Duodenal mucosa (tissue), 2 donors: ENCODE results near the gene ANXA11.
"Not testable (repeated sequence)": the region's sequence is repeated elsewhere in the genome, so short reads cannot be mapped to it uniquely, and the experiment has no call there.

ENCODE experiments used
- H3K27ac ChIP-seq: one replicate; pipeline ENCODE4 v1.7.0; 2013; ENCODE audit warnings: low read depth, low read length
- H3K27me3 ChIP-seq, 2 donors: one replicate each; pipeline ENCODE4 v1.7.0; 2013; ENCODE audit warnings: low read length in 2 of 2, control low read depth in 1 of 2; ENCODE audit not compliant: insufficient read depth in 2 of 2, control insufficient read depth in 1 of 2
- H3K36me3 ChIP-seq, 2 donors: one replicate each; pipeline ENCODE4 v1.7.0; 2013; ENCODE audit warnings: low read length in 2 of 2, control low read depth in 1 of 2; ENCODE audit not compliant: insufficient read depth in 2 of 2, control insufficient read depth in 1 of 2
- H3K4me1 ChIP-seq, 2 donors: one replicate each; pipeline ENCODE4 v1.7.0; 2013; ENCODE audit warnings: low read length in 2 of 2, control low read depth in 1 of 2; ENCODE audit not compliant: insufficient read depth in 2 of 2, control insufficient read depth in 1 of 2
- H3K4me3 ChIP-seq, 2 donors: one replicate each; pipeline ENCODE4 v1.7.0; 2013; ENCODE audit warnings: low read length in 2 of 2, low read depth in 1 of 2
- H3K9ac ChIP-seq, 2 donors: one replicate each; pipeline ENCODE4 v1.7.0; 2013; ENCODE audit warnings: low read length in 2 of 2, low read depth in 1 of 2
- H3K9me3 ChIP-seq, 2 donors: one replicate each; pipeline ENCODE4 v1.7.0; 2013; ENCODE audit warnings: low read length in 2 of 2, control low read depth in 1 of 2; ENCODE audit not compliant: control insufficient read depth in 1 of 2

Gene ANXA11

GRCh38 chr10:80148166-80148805 lies 57.1 kb downstream of the ANXA11 start:
- peaks cover 15 to 17% of the 10 kb centered on the region in 2 donors for H3K4me1 ChIP-seq
- peaks cover 26 to 46% of the 10 kb centered on the region in 2 donors for H3K36me3 ChIP-seq
- no peak overlapping the region for H3K9ac ChIP-seq
- no peak overlapping the region for H3K27ac ChIP-seq
- H3K9me3 ChIP-seq: no peaks in the 10 kb centered on the region
- no peaks in the 10 kb centered on the region for H3K27me3 ChIP-seq
- H3K4me3 ChIP-seq: no peak overlapping the region

GRCh38 chr10:80146918-80147317 lies 58.4 kb downstream of the ANXA11 start:
- Histone ChIP-seq H3K4me3 (no peak overlapping the region), H3K27me3 (no peaks in the 10 kb centered on the region), H3K9me3 (no peaks in the 10 kb centered on the region), H3K27ac (no peak overlapping the region), H3K9ac (no peak overlapping the region), H3K4me1 (peaks cover 15 to 17% of the 10 kb centered on the region in 2 donors), H3K36me3 (peaks cover 22 to 32% of the 10 kb centered on the region in 2 donors)

GRCh38 chr10:80145406-80146308 lies 59.7 kb downstream of the ANXA11 start:
- H3K9ac ChIP-seq, H3K4me3 ChIP-seq, H3K27ac ChIP-seq, H3K27me3 ChIP-seq, H3K9me3 ChIP-seq: not testable (repeated sequence)
- Histone ChIP-seq H3K36me3 (peaks cover 15 to 22% of the 10 kb centered on the region in 2 donors), H3K4me1 (peaks cover 15 to 17% of the 10 kb centered on the region in 2 donors)

GRCh38 chr10:80144696-80145131 lies 60.6 kb downstream of the ANXA11 start:
- Histone ChIP-seq H3K4me3 (peak overlapping the region; percentile 26 to 36), H3K4me1 (peaks cover 11 to 12% of the 10 kb centered on the region in 2 donors), H3K9ac (peak overlapping the region; percentile 28 to 55), H3K27ac (no peak overlapping the region), H3K27me3 (peaks cover 0 to 4% of the 10 kb centered on the region in 2 donors), H3K9me3 (no peaks in the 10 kb centered on the region), H3K36me3 (peaks cover 13 to 15% of the 10 kb centered on the region in 2 donors)

GRCh38 chr10:80144067-80144695 lies 61.2 kb downstream of the ANXA11 start:
- Histone ChIP-seq H3K9ac (peak overlapping the region; percentile 28 to 55), H3K27ac (no peak overlapping the region), H3K4me3 (peak overlapping the region; percentile 26 to 36), H3K4me1 (peaks cover 11 to 12% of the 10 kb centered on the region in 2 donors), H3K36me3 (peaks cover 11 to 13% of the 10 kb centered on the region in 2 donors), H3K27me3 (peaks cover 0 to 4% of the 10 kb centered on the region in 2 donors), H3K9me3 (no peaks in the 10 kb centered on the region)

- Histone ChIP-seq H3K4me3 (no peak overlapping the region), H3K27me3 (peaks cover 0 to 4% of the 10 kb centered on the region in 2 donors), H3K36me3 (no peaks in the 10 kb centered on the region), H3K9me3 (no peaks in the 10 kb centered on the region), H3K4me1 (peaks cover 11 to 12% of the 10 kb centered on the region in 2 donors), H3K27ac (no peak overlapping the region), H3K9ac (no peak overlapping the region)
Measured at GRCh38 chr10:80141696-80142460, 63.5 kb downstream of the ANXA11 start.

GRCh38 chr10:80140251-80140650 lies 65.1 kb downstream of the ANXA11 start:
- Histone ChIP-seq H3K4me1 (peaks cover 11 to 12% of the 10 kb centered on the region in 2 donors), H3K27ac (no peak overlapping the region), H3K27me3 (peaks cover 0 to 4% of the 10 kb centered on the region in 2 donors), H3K9ac (no peak overlapping the region), H3K4me3 (no peak overlapping the region), H3K9me3 (no peaks in the 10 kb centered on the region), H3K36me3 (no peaks in the 10 kb centered on the region)

- Histone ChIP-seq H3K36me3 (no peaks in the 10 kb centered on the region), H3K27me3 (peaks cover 0 to 4% of the 10 kb centered on the region in 2 donors), H3K9me3 (no peaks in the 10 kb centered on the region), H3K27ac (no peak overlapping the region), H3K4me1 (peaks cover 4 to 6% of the 10 kb centered on the region in 2 donors), H3K9ac (no peak overlapping the region), H3K4me3 (no peak overlapping the region)
Measured at GRCh38 chr10:80139265-80139664, 66.1 kb downstream of the ANXA11 start.

- H3K4me3 ChIP-seq: no peak overlapping the region
- H3K9me3 ChIP-seq: no peaks in the 10 kb centered on the region
- no peak overlapping the region for H3K9ac ChIP-seq
- peaks cover 5 to 10% of the 10 kb centered on the region in 2 donors for H3K27me3 ChIP-seq
- no peak overlapping the region for H3K27ac ChIP-seq
- no peaks in the 10 kb centered on the region for H3K4me1 ChIP-seq
- no peaks in the 10 kb centered on the region for H3K36me3 ChIP-seq
Measured at GRCh38 chr10:80137920-80138319, 67.4 kb downstream of the ANXA11 start.
